EH (cell line): Measurements from ENCODE around the gene SDC3.

Experiments
- DNase-seq: peaks from one replicate; pipeline ENCODE4 v3.0.0-alpha.2; 2015; ENCODE audit warnings: low read depth

Gene SDC3

GRCh38 chr1:30888391-30888790 lies 20.2 kb downstream of the SDC3 start:
- peak; percentile 95 for DNase-seq

DNA sequence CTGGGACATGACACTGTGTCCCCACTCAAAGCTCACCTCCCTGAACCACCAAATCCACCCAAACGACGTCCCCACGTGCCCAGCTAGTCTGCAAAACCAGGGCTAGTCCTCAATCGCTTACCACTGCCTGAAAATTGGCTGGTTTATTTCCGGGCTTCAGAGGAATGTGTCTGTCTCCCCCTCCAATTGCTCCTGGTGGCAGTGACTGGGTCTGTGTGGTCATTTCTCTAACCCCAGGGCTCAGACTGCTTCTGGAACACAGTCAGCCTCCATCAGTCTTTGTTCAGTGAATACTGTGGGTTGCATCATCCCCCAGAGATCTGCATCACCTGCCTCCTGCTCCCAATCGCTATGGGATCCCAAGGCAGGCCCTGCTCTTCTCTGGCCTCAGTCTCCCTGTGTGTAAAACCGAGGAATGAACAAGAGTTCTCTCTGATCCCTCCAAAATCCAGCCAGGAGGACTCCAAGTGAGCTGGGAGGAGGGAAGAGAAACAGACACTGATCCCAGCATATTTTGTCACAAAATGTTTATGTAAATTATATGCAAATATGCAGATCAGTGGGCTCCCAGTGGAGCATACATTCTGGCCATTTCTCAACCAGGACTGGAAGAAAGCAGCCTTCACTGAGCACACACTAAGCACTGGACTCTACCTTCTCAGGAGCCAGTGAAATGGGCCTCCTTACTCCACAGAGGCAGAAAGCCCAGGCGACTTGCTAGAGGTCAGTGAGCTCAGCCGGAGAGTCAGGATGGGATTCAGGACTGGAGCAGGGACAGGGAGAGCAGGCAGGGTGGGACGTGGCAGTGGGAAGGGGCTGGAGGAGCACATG lies 20.9 kb downstream of the SDC3 start:
- DNase-seq = peak; percentile 89

- DNase-seq = no peak
Measured at GRCh38 chr1:30886710-30887428, 21.7 kb downstream of the SDC3 start.

DNA sequence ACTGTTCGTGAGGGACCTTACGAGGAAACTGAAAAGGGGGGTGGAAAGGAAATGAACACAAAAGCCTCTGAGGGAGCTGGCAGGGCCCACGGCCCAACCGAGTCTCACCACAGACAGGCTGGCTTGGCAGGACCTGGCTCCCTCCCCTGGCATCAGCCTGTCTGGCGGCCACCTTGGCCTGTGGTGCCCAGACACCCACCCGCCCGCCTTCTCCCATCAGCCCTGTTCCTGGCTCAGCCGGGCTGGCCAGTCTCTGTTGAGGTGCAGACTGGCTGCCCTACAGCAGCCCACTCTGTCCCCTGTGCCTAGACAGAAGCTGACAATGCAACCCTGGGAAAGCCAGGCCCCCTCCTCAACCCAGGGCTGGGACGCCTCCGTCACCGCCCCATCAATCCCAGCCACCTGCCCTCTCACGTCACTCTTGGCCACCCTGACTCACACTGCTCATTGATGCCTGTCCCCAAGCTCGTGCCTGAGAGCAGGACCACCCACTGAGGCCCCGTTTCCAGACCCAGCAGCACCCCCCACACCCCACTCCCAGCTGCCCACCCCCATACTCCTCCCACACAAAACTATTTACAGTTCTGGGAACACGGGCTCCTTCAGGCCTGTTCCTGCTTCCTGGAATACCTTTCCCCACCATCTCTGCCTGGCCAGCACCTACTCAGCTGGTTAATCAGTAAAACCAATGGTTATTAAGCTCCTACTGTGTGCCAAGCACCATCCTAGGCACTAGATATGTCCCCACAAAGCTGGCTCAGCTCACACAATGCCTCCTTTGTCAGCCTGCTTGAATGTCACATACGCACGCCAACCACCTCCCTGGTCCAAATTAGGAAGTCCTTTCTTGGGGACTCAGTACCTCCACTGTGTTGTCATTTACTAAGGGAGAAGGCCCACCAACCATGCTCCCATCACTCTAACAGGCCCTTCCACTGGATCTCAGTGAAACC lies 22.7 kb downstream of the SDC3 start:
- DNase-seq = no peak

- no peak for DNase-seq
Measured at GRCh38 chr1:30884723-30885122, 23.8 kb downstream of the SDC3 start.

GRCh38 chr1:30883389-30884172 lies 25.0 kb downstream of the SDC3 start:
- no peak for DNase-seq

DNA sequence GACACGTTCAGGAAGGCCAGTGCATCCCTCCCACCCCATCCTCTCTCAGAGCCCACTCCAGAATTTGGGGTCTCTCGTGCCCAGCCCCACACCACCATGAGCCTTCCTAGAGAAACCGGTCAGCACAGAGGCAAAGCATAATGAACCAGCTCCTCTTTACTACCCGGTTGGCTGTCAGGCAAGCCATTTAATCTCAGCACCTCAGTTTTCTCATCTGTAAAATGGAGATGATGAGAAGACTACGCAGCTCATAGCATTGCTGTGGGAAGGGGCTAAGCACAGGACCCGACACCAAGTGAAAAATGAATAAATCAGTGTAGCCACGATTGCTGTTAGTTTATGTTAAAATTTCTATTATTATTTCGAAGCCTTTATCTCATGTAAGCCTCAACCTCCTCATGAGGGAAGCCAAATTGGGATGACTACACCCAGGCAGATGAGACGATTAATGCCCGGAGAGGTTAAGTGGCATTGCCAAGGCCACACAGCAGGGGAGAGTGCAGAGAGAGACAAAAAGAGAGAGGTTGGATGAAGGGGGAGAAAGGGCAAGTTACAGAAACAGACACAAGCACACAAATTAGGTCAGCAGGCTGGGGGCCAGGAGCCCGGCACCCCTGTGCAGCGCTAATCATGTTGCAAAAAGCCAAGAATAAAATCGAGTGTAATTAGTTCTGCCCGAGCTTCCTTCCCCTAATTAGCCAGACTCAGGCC lies 25.7 kb downstream of the SDC3 start:
- DNase-seq = no peak

DNA sequence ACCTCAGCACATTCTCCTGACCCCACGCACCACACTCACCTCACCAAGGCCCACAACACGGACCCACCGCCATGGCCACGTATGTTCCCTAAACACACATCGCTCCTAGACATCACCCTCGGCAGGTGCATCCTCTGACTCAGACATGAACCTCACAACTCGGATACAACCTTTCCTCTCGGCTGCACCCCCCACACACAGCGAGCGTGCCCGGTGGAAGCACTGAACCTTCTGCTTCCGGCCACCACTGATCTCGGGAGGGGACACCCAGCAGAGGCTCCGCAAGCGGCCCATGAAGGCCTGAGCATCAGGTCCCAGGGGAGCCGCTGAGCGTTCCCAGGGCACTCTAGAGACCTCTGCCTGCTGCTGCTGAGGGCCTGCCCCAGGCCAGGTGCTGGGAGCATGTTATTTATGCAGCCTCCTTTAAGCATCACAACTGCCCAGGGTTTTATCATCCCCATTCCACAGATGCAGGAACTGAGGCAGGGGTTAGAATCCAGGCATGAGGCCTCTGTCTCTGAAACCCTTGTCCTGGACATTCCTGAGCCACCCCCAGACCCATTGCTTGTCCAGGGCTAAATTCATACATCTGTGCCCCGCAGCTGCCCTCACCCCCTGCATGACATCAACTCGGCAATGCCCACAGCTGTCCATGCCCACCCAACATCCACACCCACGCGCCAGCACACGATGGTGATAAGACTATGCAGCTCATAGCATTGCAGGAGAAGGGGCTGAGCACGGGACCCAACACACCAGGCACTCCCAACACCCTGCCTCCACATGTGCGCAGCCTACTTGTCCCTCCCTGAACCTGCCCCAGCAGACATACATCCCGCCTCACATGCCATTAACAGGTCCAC lies 27.0 kb downstream of the SDC3 start:
- no peak for DNase-seq

DNA sequence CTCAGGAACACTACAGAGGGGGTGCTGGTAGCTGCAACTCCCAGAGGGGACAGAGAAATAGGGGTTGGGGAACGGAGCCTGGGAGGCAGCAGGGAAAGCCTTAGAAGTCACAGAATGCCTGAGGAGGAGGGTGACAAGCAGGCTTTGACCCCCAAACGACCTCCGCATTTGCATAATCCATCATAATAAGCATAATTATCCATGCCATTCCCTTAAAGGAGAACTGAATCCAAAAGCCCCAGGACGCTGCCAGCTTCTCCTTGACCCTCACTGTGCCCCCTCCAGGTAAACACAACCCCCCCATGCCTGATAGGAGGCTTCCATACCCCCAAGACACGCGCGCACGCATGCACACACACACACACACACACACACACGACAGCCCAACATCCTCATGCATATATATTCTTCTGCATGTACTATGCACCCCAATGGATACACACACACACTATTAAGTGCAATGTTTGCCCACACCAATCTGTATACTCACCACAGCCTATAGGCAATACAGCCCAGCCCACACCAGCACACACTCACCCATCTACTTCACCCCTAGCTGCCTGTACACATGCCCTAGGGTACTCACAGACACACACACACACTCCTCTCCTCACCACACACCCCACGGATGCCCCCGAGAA lies 27.8 kb downstream of the SDC3 start:
- no peak for DNase-seq

- peak; percentile 20 for DNase-seq
Measured at GRCh38 chr1:30879940-30880677, 28.4 kb downstream of the SDC3 start.

- DNase-seq = peak; percentile 47
Measured at GRCh38 chr1:30879126-30879786, 29.3 kb downstream of the SDC3 start.

DNA sequence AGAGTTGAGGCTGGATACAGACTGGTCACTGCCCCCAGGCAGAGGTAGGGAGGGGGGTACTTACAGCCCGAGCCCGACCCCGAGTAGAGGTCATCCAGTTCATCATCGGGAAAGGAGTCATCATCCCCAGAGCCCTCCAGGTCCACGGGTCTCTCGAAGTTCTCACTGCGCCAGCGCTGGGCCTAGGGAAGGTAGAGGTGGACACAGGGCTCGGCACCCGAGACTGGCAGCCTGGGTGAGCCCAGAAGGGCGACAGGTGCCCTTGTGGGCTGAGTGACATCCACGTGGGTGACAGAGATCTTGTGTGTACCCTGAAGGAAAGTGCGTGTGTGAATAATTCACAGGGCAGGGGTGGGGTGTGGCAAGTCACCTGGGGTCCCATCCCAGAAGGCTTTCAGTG lies 30.0 kb downstream of the SDC3 start:
- no peak for DNase-seq

DNA sequence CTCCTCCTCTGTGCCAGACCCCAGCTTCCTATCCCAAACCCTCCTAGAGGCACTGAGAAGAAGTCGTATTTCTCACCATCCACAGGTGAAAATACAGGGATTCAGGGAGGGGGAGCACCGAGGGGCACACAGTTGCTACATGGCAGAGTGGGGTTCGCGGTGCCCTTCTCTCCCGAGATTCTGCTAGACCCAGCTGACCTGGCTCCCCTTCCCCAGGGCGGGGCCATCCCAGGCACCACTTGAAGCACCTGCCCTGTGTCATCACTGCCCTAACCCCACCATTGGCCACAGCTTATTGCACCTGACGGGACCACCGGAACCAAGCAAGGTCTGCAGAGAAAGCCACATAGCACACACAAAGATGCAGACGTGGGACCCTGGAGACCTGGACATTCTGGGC lies 30.5 kb downstream of the SDC3 start:
- DNase-seq = no peak

DNA sequence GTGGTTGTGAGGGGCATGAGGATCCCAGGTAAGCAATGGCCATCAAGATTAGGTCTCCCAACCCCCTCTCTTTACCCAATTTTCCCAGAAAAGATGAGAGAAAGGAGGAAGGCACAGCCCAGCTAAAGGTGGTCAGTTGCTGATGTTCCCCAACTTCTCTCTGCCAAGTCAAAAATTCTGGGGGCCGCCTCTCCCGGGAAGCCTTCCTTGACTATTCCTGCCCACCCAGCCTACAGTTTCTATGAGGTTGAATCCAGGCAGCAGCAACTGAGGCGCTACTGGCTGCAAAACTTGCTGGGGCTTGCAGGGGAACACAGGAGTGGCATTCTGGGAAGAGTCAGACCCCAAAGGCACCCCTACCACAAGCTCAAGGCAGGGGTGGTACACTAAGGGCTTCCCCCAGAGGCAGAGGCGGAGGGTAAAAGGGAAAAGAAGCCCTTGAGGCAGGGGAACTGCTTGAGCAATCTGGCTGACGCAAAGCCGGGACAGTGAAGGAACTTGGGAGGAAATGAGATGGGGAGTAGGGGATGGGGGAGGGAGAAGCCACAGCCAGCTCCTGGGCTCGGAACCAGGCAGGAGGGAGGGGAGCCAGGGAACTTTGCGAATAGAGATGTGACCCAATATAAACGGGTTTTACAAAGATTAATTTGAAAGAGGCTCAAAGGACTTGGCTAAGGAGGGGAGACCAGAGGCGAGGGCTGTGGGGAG lies 31.2 kb downstream of the SDC3 start:
- peak; percentile 78 for DNase-seq

GRCh38 chr1:30876451-30877204 lies 31.9 kb downstream of the SDC3 start:
- no peak for DNase-seq

DNA sequence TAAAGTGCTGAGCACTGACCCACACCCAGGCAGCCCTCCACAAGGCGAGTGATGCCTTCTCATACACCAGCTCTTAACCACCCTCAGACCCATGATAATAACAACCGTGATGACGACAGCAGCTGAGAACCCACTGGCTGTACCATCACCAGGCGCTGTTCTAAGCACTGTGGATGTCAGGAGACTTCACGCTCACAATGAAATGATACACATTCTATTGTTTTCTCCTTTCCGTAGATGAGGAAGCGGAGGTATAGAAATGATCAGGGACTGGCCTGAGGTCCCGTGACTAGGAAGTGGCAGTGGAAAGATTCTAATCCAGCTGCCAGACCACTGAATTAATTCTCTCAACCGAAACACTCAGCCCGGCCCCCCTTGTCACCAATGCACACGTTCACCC lies 32.6 kb downstream of the SDC3 start:
- no peak for DNase-seq

- no peak for DNase-seq
Measured at GRCh38 chr1:30875197-30875596, 33.4 kb downstream of the SDC3 start.
